Stimulated activated CD4-positive, alpha-beta T cell treated with anti-CD3 and anti-CD28 coated beads, TNF-alpha, amount 100 ng/mL, for 4 hours (primary cell): ENCODE measurements around the gene PRR30.
A peak's percentile ranks its signal among the peaks of the same experiment; 100 is the strongest.
"Not testable (repeated sequence)": the region's sequence is repeated elsewhere in the genome, so short reads cannot be mapped to it uniquely, and the experiment has no call there.

ENCODE experiments used
- DNase-seq, 3 experiments: peaks; one replicate each; pipeline ENCODE4 v3.0.0-alpha.2; 2020; ENCODE audit warnings: low read depth in 3 of 3

The PRR30 gene

DNA sequence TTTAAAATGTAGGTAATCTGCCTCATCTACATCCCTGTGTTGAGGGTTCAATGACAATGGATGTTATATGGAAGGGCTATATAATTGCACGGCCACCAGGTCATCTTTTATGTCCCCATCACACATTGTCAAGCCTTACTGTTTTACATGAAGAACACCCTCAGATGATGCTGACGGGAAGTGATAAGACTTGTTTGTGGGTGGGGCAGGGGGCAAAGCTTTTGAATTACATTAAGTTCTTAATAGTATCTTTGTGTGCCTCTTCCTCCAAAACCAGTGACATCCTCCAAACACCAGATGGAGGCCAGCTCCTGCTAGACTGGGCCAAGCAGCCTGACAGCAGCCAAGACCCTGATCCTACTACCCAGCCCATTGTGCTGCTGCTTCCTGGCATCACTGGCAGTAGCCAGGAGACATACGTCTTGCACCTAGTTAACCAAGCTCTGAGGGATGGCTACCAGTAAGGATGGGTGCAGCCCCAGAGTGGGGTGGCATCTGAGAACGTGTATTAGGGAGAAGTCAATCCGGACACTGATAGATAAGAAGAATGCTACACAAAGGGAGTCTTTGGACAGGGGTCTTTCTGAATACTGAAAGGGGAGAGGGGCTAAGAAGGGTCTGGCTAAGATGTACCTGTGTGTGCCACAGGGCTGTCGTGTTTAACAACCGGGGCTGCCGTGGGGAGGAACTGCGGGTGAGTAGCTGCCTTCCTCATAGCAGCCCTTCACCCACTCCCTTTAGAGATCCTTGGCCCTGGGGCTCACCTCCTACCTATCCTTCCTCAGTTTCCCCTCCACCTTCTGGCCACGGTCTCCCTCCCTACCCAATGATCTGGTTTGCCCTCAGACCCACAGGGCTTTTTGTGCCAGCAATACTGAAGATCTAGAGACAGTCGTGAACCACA lies 10.3 kb downstream of the PRR30 start:
- no peak for DNase-seq

DNA sequence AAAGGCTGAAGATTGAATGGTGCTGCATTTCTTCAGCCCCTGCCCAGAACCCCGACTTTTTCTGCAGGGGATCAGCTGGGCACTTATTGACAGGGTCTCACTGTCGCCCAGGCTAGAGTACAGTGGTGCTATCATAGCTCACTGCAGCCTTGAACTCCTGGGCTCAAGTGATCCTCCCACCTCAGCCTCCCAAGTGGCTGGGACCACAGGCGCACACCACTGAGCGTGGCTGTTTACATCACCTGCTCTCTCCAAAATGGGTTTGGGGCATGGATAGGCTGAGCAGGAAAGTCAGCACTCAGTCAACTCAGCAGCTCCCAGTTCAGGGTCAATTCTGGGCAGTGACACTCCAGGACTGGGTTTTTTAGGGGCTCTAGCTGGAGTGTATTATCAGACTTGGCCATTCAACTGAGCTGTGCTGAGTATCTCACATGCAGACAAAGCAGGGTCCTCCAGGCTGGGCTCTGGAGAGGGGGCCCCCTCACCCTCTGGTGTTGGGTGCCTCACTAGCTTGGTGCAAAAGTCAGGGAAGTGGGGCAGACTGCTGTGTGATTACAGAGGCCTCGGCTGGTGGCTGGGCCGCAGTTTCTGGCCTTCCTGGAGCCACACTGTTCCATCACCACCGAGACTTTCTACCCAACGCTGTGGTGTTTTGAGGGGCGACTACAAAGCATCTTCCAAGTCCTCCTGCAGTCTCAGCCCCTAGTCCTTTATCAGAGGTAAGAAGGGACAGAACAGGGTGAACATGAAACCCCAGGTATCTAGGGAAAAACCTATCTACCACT lies 11.1 kb downstream of the PRR30 start:
- no peak for DNase-seq

DNA sequence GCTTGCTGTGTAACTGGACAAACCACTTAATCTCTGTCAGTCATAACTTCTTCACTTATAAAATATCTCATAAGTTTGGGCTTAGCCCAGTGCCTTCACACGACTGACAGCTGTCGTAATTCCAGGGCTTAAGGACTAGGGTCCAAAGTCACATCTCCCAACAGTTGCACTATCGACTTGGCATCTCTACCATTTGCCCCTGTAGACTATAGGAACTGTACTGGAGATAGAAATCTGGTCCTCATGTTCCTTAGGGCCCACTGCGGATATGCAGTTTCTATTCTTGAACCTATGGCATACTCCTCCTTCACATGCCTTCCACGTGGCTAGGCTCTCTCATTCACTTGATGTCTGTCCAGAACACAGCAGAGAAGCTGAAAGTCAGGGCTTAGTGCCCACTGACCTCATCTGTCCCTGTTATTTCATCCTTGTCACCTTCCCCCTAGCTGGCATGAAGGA lies 12.9 kb downstream of the PRR30 start:
- DNase-seq = no peak

DNA sequence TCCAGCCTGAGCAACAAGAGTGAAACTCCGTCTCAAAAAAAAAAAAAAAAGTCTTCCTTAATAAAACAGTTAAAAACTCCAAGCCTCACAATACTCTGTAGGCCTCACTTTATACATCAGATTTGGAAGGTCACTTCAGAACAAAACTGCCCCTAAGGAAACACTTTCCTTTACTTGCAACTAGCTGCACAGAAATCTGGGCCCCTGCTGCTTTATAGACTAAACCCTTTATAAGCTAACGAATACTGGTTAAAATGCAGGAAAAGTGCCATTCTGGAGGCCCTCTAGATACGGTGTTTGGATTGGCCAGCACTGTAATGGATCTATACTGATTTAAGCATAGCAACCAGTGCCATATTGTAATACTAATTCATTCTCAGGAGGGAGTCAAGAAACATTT lies 14.1 kb downstream of the PRR30 start:
- no peak for DNase-seq

DNA sequence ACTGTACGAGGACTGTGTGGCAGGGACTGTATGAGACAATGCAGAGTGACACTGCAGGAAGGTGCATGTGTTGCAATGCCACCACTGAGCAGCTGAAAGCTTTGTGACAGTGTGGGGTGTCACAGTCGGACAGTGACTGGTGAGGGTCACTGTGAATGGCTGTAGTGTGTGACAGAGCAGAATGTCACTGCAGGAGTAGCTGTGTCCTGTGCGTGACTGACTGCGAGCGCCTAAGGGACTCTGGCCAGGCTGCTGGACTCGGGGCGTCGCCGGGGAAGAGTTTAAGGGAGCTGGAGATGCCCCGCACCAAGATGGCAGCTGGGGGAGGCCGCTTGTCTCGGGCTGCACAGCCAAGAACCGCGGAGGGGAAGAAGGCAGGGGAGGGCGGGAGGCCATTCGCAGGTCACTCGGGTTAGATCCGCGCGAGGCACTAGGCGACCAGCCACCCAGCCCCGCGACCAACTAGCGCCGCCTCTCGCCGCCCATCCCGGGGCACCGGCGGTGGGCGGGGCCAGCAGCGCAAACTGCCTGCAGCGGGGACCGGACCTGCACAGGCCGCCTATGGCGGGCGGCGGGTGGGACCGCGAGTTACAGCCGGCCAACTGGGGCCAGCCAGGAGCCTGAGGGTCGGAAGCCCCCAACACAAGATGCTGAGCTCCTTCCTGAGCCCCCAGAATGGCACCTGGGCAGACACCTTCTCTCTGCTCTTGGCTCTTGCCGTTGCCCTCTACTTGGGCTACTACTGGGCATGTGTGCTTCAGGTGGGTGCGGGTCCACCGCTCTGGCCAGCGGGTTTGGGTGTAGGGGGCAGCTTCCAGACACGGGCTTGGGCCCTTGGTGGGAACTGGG lies 15.7 kb downstream of the PRR30 start, which contains the start of gene ABHD1:
Gene ABHD1 (plus strand): TSS at position 514 of the 849 bp plus-strand sequence. CDS start 134 bp downstream, at position 648.
- peak; percentile 32 to 56 (median 37) for DNase-seq

DNA sequence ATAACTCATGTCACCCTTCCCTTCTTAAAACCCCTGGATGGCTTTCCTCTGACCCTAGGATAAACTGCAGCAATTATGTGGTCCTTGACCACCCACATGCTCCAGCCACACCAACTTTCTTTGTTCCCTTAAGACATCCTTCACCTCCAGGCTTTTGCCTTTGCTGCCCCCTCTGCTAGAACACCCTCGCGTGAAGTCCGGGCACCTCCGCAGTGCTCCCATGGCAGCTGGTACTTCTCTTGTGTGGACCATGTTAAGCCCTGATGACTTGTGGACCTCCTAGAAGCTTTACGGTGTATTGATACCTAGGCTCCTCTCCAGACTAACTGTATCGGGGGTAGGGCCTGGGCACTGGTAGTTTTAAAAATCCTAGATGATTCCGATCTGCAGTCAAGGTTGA lies 16.4 kb downstream of the PRR30 start:
- DNase-seq = no peak

DNA sequence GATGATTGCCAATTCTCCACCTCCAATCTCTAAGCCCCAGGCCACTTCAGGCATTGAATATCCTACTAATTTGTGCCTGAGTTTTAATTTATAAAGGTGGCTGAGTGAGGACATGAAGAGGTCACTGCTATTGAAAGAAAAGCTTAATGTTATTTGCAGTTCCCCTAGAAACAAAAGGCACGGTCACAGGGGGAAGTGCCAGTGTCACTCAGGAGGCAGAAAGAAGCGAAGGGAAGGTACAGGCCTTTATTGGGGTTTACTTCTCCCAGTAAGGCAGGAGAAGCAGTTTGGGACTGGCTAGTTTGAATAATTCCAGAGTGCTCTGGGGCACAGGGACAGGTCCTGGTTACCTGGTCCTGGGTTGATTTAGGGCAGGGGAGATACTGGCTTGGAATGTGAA lies 17.3 kb downstream of the PRR30 start:
- no peak for DNase-seq

DNA sequence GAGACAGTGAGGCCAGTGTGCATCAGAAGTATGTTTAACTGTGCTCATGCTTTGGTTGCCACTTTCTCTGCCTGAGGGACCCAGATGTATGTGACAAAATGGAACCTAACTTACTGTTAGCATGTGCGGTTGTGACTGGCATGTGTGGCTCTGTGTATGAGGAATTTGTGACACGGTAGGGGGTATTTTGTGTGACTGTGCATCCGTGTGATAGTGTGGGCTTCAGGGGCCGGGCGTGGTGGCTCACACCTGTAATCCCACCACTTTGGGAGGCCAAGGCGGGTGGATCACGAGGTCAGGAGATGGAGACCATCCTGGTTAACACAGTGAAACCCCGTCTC lies 19.9 kb downstream of the PRR30 start:
- DNase-seq = not testable (repeated sequence)

DNA sequence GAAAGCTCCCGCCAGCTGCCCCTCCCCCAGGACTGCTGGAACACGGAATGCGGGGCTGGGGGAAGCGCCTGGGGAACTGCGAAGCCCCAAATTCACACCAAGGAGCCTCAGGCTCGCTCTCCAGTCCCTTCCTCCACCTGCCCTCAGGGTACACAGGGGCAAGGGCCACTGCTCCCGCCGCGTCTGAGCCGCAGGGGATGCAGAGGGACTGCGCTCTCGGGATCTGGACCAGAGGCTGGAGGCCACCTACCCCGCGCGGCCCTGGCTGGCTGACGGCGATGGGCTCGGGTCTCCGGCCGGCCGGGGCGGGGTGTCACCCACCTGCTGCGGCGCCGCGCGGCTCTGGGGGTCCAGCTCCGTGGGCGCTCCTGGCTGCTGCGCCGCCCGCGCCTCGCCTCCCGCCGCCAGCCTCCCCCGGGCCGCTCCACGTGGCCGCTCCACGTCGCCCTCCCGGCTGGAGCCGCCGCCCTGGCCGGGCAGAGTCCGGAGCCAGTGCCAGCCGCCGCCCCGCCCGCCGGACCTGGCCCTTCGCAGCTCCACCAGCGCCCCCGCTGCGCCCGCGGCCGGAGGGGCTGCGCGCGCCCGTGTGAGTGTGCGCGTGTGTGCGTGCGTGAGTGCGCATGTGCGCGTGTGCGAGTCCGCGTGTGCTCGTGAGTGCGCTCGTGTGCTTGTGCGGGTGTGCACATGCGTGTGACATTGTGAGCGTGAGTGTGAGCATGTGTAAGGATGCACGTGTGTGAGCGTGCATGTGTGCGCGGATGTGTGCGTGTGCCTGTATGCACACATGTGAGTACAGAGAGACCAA lies 20.5 kb downstream of the PRR30 start, which contains the start of gene CGREF1:
Gene CGREF1 (minus strand): TSS at position 604 of the 805 bp plus-strand sequence. CDS start 14,762 bp downstream, outside the sequence.
- peak in 1 of 3 experiments; percentile 26 for DNase-seq

DNA sequence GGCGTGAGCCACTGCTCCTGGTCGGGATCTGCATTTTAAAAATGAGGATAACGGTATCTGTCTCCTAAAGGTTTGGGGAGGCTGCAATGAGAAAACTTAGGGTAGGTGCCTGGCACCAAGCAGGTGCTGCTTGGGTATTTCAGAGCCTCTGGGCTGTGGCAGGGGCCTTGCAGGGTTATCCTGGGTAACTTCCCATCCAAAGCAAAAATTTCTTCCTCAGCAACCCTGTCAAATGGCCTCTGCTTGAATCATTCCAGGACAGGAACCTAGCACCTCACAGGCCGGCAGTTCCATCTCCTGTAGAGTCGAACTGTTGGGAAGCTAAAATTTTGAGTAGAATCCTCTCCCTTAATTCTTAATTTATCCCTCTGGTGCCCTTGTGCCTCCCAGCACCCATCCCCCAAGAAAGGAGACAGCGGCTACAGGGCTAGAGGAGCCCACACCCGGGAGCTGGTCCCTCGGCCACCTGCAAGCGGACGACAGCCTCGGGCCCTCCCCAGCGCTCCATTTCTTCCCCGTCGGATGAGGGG lies 21.1 kb downstream of the PRR30 start:
- DNase-seq = no peak

DNA sequence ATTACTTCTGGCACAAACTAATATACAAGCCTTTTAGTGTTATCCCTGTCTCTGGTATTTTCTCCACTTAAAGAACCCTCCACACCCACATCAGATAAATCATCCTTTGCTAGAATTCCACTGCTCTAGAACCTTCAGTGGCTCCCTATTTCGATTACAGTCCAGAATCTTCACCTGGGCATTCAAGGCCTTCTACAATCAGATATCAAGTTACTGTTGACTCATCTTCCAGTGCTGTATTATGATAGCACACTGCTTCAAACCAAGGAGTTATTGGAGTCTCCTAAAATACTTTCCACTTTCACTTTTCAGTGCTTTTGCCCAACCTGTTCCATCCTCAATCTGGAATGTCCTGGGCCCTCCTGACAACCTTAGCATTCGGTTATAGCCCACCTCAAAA lies 23.7 kb downstream of the PRR30 start:
- no peak for DNase-seq

DNA sequence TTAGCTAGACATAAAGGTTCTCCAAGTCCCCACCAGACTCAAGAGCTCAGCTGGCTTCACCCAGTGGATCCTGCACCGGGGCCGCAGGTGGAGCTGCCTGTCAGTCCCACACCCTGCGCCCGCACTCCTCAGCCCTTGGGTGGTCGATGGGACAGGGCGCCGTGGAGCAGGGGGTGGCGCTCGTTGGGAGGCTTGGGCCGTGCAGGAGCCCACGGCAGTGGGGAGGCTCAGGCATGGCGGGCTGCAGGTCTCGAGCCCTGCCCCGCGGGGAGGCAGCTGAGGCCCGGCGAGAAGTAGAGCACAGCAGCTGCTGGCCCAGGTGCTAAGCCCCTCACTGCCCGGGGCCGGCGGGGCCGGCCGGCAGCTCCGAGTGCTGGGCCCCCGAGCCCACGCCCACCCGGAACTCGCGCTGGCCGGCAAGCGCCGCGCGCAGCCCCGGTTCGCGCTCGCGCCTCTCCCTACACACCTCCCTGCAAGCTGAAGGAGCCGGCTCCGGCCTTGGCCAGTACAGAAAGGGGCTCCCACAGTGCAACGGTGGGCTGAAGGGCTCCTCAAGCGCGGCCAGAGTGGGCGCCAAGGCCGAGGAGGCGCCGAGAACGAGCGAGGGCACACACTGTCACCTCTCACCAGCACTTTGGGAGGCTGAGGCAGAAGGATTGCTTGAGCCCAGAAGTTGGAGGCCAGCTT lies 27.7 kb downstream of the PRR30 start:
- DNase-seq = not testable (repeated sequence)

DNA sequence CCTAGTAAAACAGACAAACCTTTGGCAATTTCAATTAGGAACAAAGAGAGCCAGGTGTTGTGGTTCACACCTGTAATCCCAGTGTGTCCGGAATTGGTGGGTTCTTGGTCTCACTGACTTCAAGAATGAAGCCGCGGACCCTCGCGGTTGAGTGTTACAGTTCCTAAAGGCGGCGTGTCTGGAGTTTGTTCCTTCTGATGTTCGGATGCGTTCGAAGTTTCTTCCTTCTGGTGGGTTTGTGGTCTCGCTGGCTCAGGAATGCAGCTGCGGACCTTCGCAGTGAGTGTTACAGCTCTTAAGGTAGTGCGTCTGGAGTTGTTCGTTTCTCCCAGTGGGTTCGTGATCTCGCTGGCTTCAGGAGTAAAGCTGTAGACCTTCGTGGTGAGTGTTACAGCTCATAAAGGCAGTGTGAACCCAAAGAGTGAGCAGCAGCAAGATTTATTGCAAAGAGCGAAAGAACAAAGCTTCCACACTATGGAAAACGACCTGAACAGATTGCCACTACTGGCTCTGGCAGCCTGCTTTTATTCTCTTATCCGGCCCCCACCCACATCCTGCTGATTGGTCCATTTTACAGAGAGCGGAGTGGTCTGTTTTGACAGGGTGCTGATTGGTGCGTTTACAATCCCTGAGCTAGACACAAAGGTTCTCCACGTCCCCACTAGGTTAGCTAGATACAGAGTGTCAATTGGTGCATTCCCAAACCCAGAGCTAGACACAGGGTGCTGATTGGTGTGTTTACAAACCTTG lies 28.4 kb downstream of the PRR30 start:
- not testable (repeated sequence) for DNase-seq

DNA sequence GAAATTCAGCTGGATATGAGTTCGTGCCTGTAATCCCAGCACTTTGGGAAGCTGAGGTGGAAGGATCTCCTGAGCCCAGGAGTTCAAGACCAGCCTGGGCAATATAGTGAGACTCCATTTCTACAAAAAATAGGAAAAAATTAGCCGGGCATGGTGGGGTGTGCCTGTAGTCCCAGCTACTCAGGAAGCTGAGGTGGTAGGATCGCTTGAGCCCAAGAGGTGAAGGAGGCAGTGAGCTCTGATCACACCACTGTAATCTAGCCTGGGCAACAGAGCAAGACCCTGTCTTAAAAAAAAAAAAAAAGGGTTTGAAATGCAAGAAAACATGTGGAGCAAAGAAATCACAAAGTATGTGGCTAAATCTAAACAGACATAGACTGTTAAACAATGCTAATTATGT lies 30.1 kb downstream of the PRR30 start:
- DNase-seq = no peak

DNA sequence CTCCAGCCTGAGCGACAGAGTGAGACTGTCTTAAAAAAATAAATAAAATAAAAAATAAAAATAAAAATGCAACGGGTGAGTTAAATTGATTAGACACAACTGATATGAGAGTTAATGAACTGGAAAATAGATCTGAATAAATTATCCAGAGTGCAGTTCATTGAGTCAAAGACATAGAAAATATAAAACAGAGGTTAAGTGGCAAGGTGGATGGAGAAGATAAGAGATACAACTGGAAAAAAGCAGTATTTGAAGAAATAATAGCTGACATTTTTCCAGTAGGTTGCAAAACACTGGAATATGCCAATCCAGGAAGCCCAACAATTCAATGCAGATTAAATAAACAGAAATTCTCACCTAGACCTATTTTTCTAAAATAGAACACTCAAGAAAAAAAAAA lies 31.0 kb downstream of the PRR30 start:
- DNase-seq = no peak

DNA sequence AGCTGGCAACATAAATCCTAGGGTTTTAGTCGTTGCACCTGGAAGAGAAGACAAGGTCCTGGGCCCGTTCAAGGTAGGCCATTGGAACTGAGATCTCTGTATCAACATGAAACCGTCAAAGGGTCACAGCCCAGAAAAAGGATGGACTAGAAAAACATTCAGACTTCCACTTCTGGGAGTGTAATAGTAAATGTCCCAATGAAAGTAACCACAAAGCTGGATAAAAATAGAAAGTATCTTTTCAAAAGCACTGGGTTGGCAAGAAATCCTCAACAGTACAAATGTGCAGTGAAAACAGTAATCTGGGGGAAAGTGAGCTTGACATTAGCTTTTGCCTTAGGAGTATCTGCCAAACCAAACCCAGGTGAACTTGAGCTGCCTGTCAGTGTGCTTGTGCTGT lies 33.2 kb downstream of the PRR30 start:
- no peak for DNase-seq

DNA sequence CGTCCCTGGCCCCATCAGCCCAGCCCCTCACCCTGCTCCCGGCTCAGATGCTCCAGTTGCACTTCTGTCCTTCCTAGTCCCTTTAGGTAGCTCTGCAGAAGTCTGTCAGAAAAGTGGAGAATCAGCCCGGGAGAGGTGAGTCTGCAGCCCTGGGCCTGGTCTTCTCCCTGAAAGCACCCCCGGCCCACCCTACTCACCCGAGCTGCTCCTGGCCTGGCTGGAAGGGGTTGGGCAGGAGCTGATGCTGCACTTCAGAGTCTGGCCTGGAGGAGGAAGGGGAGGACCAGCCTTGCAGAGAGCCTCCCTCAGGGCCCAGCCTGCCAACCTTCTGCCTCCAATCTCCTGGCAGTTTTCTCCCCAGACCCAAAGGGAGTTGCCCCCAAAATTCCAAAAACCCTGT lies 36.9 kb downstream of the PRR30 start:
- DNase-seq = no peak

DNA sequence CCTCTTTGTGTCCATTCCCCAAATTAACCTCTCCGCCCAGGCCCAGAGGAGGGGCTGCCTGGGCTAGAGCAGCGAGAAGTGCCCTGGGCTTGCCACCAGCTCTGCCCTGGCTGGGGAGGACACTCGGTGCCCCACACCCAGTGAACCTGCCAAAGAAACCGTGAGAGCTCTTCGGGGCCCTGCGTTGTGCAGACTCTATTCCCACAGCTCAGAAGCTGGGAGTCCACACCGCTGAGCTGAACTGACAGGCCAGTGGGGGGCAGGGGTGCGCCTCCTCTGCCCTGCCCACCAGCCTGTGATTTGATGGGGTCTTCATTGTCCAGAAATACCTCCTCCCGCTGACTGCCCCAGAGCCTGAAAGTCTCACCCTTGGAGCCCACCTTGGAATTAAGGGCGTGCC lies 39.2 kb downstream of the PRR30 start:
- DNase-seq = no peak

DNA sequence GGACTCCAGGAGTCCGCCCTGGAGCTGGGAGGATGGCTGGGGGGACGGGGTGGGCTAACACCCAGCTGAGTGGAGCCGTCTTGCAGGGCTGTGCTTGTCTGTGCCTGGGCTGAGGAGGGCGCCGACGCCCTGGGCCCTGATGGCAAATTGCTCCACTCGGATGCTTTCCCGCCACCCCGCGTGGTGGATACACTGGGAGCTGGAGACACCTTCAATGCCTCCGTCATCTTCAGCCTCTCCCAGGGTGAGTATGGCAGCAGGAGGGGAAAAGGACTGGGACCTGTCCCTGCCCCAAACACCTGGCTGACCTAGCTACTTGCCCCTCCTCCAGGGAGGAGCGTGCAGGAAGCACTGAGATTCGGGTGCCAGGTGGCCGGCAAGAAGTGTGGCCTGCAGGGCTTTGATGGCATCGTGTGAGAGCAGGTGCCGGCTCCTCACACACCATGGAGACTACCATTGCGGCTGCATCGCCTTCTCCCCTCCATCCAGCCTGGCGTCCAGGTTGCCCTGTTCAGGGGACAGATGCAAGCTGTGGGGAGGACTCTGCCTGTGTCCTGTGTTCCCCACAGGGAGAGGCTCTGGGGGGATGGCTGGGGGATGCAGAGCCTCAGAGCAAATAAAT lies 39.8 kb downstream of the PRR30 start:
- no peak for DNase-seq
